Caco-2 (cell line): ENCODE measurements around the gene TEF. TPM values are rescaled to one million over a fixed set of nuclear protein-coding genes. Genes with fewer than 3 reads are reported as not detected.

ENCODE experiments used
- BruUV-seq: library from RNA; stranded (reverse); fragments of 400-500 nt; replicated peaks from 2 replicates; lab custom pipeline; 2021; lab: Mats Ljungman, UMichigan
- CTCF ChIA-PET: fragments of 300-600 bp; sonication (Branson Sonifier 250); formaldehyde crosslinking; loops from one replicate; lab custom pipeline; 2022; ENCODE audit warnings: antibody characterized with exemption; lab: Charles Lee
- POLR2A ChIA-PET: fragments of 300-600 bp; sonication (Branson Sonifier 250); formaldehyde crosslinking; loops from one replicate; lab custom pipeline; 2022; ENCODE audit warnings: antibody characterized with exemption; lab: Charles Lee
- DNase-seq, 2 experiments: peaks; one replicate each; pipeline versions ENCODE4 v3.0.0 to v3.0.0-alpha.2; 2020 to 2022
- H3K27me3 ChIP-seq: replicated peaks from 2 replicates; pipeline ENCODE4 v1.6.0; 2011; ENCODE audit warnings: low read length; ENCODE audit not compliant: control insufficient read depth, insufficient read depth
- H3K36me3 ChIP-seq: 2 replicates; pipeline ENCODE4 v1.5.1; 2011; ENCODE audit warnings: low read length; ENCODE audit not compliant: control insufficient read depth, insufficient read depth
- H3K4me1 ChIP-seq: fragments of 250-450 bp; sonication (Bioruptor Pico); 2 replicates; pipeline ENCODE4 v1.5.1; 2020; ENCODE audit warnings: mild to moderate bottlenecking
- H3K4me3 ChIP-seq: 2 replicates; pipeline ENCODE4 v1.5.1; 2011; ENCODE audit warnings: low read depth, mild to moderate bottlenecking, control low read depth, low read length
- H3K9me3 ChIP-seq: fragments of 250-450 bp; sonication (Bioruptor Pico); 2 replicates; pipeline ENCODE4 v1.5.1; 2020; ENCODE audit warnings: mild to moderate bottlenecking, moderate library complexity
- H3K27ac Mint-ChIP-seq: one replicate; pipeline ENCODE4 v1.8.0; 2022; ENCODE audit warnings: mixed read lengths; ENCODE audit not compliant: unreplicated experiment
- H3K27me3 Mint-ChIP-seq: one replicate; pipeline ENCODE4 v1.8.0; 2022; ENCODE audit warnings: mixed read lengths; ENCODE audit not compliant: insufficient read depth, unreplicated experiment
- H3K36me3 Mint-ChIP-seq: one replicate; pipeline ENCODE4 v1.8.0; 2022; ENCODE audit warnings: mild to moderate bottlenecking, mixed read lengths; ENCODE audit not compliant: insufficient read depth, unreplicated experiment
- H3K4me1 Mint-ChIP-seq: one replicate; pipeline ENCODE4 v1.8.0; 2022; ENCODE audit warnings: low read depth, mixed read lengths; ENCODE audit not compliant: unreplicated experiment
- H3K4me3 Mint-ChIP-seq: one replicate; pipeline ENCODE4 v1.8.0; 2022; ENCODE audit warnings: mild to moderate bottlenecking, moderate library complexity, mixed read lengths; ENCODE audit not compliant: unreplicated experiment
- H3K9me3 Mint-ChIP-seq: one replicate; pipeline ENCODE4 v1.8.0; 2022; ENCODE audit warnings: mixed read lengths; ENCODE audit not compliant: unreplicated experiment
- intact Hi-C: fragments of 100-400 bp; cut with micrococcal nuclease; formaldehyde crosslinking; loops from one replicate; pipeline ENCODE4 v1.10.0; 2022; ENCODE audit not compliant: unreplicated experiment
- total RNA-seq: library from RNA; stranded (reverse); gene quantifications from 2 replicates; pipeline ENCODE4 v1.2.3, GENCODE V29; 2022
- TF ChIP-seq, protein P1 (sequence below), 2 experiments: fragments of 200-600 bp in 1 of 2; IDR thresholded peaks; 1 replicate in 1 of 2; 2 replicates in 1 of 2; pipeline versions ENCODE4 v1.5.1 to v1.8.0; 2011 to 2022; ENCODE audit warnings: antibody characterized with exemption in 1 of 2, control low read depth in 1 of 2, inconsistent platforms in 1 of 2, low read depth in 1 of 2, low read length in 1 of 2, mild to moderate bottlenecking in 1 of 2, moderate library complexity in 1 of 2; ENCODE audit not compliant: insufficient read depth in 1 of 2, severe bottlenecking in 1 of 2, unreplicated experiment in 1 of 2

Gene TEF
- total RNA-seq, 1 experiment from 2014 or later, result 13.8 TPM

DNA sequence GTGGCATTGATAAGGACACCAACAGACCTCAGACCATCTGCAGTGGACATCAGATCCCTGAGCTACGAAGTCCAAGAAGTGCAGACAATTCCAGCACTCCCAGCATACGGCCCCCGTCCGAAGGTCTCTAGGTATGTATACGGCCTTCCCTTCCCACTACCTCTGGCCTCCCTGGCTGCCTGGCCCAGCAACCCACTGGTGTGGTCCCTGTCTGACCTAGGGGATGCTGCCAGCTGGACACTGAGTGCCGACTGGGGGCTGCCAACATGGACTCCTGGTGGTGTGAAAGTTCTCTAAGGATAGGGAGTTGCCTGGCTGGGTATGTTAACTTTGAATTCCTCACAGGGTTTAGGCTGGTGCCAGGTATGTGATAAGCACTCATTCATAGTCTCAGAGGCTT is 17.5 kb upstream of the TEF start:
- TF ChIP-seq, protein P1, sequence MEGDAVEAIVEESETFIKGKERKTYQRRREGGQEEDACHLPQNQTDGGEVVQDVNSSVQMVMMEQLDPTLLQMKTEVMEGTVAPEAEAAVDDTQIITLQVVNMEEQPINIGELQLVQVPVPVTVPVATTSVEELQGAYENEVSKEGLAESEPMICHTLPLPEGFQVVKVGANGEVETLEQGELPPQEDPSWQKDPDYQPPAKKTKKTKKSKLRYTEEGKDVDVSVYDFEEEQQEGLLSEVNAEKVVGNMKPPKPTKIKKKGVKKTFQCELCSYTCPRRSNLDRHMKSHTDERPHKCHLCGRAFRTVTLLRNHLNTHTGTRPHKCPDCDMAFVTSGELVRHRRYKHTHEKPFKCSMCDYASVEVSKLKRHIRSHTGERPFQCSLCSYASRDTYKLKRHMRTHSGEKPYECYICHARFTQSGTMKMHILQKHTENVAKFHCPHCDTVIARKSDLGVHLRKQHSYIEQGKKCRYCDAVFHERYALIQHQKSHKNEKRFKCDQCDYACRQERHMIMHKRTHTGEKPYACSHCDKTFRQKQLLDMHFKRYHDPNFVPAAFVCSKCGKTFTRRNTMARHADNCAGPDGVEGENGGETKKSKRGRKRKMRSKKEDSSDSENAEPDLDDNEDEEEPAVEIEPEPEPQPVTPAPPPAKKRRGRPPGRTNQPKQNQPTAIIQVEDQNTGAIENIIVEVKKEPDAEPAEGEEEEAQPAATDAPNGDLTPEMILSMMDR (IDR thresholded peaks at IDR 0.05; ENCODE audit: insufficient read depth in 1 of 2, low read depth in 1 of 2, low read length in 1 of 2, severe bottlenecking in 1 of 2, unreplicated experiment in 1 of 2), result no peak
- CTCF ChIA-PET, result no interaction called here
- Histone ChIP-seq H3K36me3 (no peaks in the 10 kb centered on the region), H3K9me3 (no peaks in the 10 kb centered on the region), H3K27me3 (no peaks in the 10 kb centered on the region), H3K4me3 (no peak overlapping the region), H3K4me1 (peaks cover 45% of the 10 kb centered on the region)
- no peaks in the 10 kb centered on the region for H3K9me3 Mint-ChIP-seq
- no peaks in the 10 kb centered on the region for H3K27me3 Mint-ChIP-seq
- POLR2A ChIA-PET, result interaction anchor here (1.7 kb wide), 1 partner anchor 17 kb away, joined by 15 read pairs; the partner anchor contains the start of gene TEF
- no peak for DNase-seq
- H3K4me1 Mint-ChIP-seq, result peaks cover 12% of the 10 kb centered on the region
- intact Hi-C loops, result loop anchor here (5.0 kb wide), 1 partner anchor 77 kb away; the partner anchor contains the start of gene RANGAP1
- no peak overlapping the region for H3K4me3 Mint-ChIP-seq
- no TSS peak for BruUV-seq
- H3K36me3 Mint-ChIP-seq, result peaks cover 31% of the 10 kb centered on the region
- H3K27ac Mint-ChIP-seq, result no peak overlapping the region

DNA sequence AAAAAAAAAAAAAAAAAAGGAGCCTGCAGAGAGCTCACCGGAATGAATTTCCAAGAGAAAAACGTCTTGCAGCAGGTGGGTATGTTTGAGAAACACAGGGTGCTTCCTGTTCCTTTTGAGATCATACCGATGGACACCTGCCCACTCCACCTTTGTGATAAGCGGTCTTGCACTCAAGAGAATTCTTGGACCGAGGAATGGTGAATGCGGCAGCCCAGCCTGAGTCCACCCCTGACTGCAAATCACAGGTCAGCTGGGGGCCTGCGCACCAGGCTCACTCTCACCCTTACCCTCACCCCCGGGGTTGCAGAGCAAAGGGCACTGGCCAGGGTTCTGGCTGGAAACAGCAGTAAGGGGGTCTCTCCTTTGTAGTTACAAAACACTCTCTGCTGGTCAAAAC is 16.8 kb upstream of the TEF start:
- H3K36me3 Mint-ChIP-seq, result peaks cover 25% of the 10 kb centered on the region

DNA sequence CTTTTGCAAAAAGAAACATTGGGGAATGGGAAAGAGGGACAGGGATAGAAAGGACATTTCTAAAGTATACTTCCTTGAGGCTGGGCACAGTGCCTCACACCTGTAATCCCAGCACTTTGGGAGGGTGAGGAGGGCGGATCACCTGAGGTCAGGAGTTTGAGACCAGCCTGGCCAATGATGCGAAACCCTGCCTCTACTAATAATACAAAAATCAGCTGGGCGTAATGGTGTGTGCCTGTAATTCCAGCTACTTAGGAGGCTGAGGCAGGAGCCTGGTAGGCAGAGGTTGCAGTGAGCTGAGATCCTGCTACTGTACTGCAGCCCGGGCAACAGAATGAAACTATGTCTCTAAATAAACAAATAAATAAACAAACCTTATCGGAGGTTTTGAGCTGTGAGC is 16.3 kb upstream of the TEF start:
- Histone ChIP-seq H3K27me3 (no peaks in the 10 kb centered on the region), H3K36me3 (no peaks in the 10 kb centered on the region), H3K4me1 (peaks cover 38% of the 10 kb centered on the region), H3K9me3 (no peaks in the 10 kb centered on the region), H3K4me3 (no peak overlapping the region)
- intact Hi-C loops, result no loop called here
- Mint-ChIP-seq H3K27ac (no peak overlapping the region), H3K9me3 (no peaks in the 10 kb centered on the region), H3K4me1 (peaks cover 4% of the 10 kb centered on the region), H3K27me3 (no peaks in the 10 kb centered on the region), H3K36me3 (peaks cover 21% of the 10 kb centered on the region), H3K4me3 (no peak overlapping the region)
- ChIA-PET CTCF (no interaction called here), POLR2A (interaction anchor here (0.6 to 1.7 kb wide), 4 partner anchors 16 to 64 kb away, joined by 4 to 15 read pairs (median 9); partner anchors contain the start of genes TEF and ZC3H7B)
- no peak for DNase-seq
- TF ChIP-seq, protein P1 (IDR thresholded peaks at IDR 0.05; ENCODE audit: insufficient read depth in 1 of 2, low read depth in 1 of 2, low read length in 1 of 2, severe bottlenecking in 1 of 2, unreplicated experiment in 1 of 2), result no peak
- BruUV-seq, result no TSS peak

More for the DNA sequence above, 16.8 kb upstream of the TEF start:
- no TSS peak for BruUV-seq
- Mint-ChIP-seq H3K4me3 (no peak overlapping the region), H3K9me3 (no peaks in the 10 kb centered on the region), H3K4me1 (peaks cover 5% of the 10 kb centered on the region), H3K27me3 (no peaks in the 10 kb centered on the region), H3K27ac (no peak overlapping the region)
- POLR2A ChIA-PET, result interaction anchor here (0.6 to 1.7 kb wide), 4 partner anchors 16 to 64 kb away, joined by 4 to 15 read pairs (median 9); partner anchors contain the start of genes TEF and ZC3H7B
- no peaks in the 10 kb centered on the region for H3K36me3 ChIP-seq
- CTCF ChIA-PET, result no interaction called here
- peaks cover 41% of the 10 kb centered on the region for H3K4me1 ChIP-seq
- H3K9me3 ChIP-seq, result no peaks in the 10 kb centered on the region
- no peaks in the 10 kb centered on the region for H3K27me3 ChIP-seq
- TF ChIP-seq, protein P1 (IDR thresholded peaks at IDR 0.05; ENCODE audit: insufficient read depth in 1 of 2, low read depth in 1 of 2, low read length in 1 of 2, severe bottlenecking in 1 of 2, unreplicated experiment in 1 of 2), result no peak
- H3K4me3 ChIP-seq, result no peak overlapping the region
- no peak for DNase-seq
- intact Hi-C loops, result loop anchor here (5.0 kb wide), 1 partner anchor 78 kb away; the partner anchor contains the start of gene RANGAP1
